Neuron (in vitro differentiated cells): ENCODE results near the gene GLE1.
"Not testable (repeated sequence)": the region's sequence is repeated elsewhere in the genome, so short reads cannot be mapped to it uniquely, and the experiment has no call there.

ENCODE experiments used
- H2AFZ ChIP-seq: one replicate; pipeline ENCODE4 v1.6.1; 2013; ENCODE audit warnings: low read depth, mild to moderate bottlenecking, inconsistent platforms, low read length, moderate library complexity
- H3K27me3 ChIP-seq: one replicate; pipeline ENCODE4 v1.6.1; 2013; ENCODE audit warnings: low read length; ENCODE audit not compliant: insufficient read depth
- H3K36me3 ChIP-seq: one replicate; pipeline ENCODE4 v1.6.1; 2013; ENCODE audit warnings: low read length; ENCODE audit not compliant: insufficient read depth
- H3K4me1 ChIP-seq: one replicate; pipeline ENCODE4 v1.6.1; 2013; ENCODE audit warnings: low read length; ENCODE audit not compliant: insufficient read depth
- H3K4me3 ChIP-seq: 2 replicates; pipeline ENCODE4 v1.5.1; 2013; ENCODE audit warnings: mild to moderate bottlenecking, low read length, moderate library complexity
- H3K9me3 ChIP-seq: one replicate; pipeline ENCODE4 v1.6.1; 2013; ENCODE audit warnings: low read length

GLE1 gene

DNA sequence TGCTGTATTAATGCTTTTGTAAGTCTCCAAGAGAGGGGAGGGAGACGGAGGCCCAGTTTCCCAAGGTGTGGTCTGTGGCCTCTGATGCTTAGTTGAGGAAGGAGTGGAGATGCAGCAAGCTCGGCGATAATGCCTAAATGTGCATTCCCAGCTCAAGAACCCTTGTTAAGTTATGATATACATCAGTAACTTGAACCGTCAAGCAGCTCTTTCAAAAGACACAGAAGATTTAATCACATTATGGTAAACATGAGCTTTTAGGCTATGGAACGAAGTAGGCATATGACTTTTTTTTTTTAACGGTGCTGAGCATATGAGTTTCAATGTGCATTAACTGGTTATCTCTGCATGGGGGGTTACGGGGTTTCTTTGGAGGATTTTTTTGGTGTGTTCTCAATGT is 22.3 kb upstream of the GLE1 start:
- Histone ChIP-seq H3K9me3 (no peaks in the 10 kb centered on the region), H3K36me3 (peaks cover 73% of the 10 kb centered on the region), H3K4me3 (no peak overlapping the region), H3K27me3 (no peaks in the 10 kb centered on the region), H3K4me1 (no peaks in the 10 kb centered on the region), H2AFZ (no peak overlapping the region)

DNA sequence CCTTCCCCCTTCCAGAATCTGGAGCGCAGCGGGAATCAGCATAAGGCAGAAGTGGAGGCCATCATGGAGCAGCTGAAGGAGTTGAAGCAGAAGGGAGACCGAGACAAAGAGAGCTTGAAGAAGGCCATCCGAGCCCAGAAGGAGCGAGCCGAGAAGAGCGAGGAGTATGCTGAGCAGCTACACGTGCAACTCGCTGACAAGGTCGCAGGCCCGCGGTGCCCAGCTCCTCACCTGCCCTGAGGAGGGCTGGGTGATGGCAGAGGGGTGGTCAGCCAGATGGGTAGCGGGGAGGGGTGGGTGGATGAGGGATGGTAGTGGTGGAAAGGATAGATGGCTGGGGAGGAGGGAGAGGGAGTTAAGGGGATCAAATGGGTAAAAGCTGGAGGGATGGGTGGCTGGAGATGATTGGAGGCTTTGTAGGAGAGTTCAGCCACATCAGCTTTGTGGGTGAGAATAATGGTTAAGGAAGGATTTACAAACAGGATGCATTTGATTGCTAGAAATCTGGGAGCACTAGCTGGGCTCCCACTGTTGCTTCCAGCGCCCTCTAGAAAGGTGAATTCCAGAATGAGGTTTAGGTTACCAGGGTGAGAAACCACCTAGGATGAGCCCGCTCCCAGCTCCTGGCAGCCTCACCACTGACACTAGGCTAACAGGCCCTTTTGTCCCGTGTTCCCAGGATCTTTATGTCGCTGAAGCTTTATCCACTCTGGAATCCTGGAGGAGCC is 19.7 kb upstream of the GLE1 start:
- Histone ChIP-seq H3K36me3 (peaks cover 83% of the 10 kb centered on the region), H3K9me3 (no peaks in the 10 kb centered on the region), H2AFZ (no peak overlapping the region)

DNA sequence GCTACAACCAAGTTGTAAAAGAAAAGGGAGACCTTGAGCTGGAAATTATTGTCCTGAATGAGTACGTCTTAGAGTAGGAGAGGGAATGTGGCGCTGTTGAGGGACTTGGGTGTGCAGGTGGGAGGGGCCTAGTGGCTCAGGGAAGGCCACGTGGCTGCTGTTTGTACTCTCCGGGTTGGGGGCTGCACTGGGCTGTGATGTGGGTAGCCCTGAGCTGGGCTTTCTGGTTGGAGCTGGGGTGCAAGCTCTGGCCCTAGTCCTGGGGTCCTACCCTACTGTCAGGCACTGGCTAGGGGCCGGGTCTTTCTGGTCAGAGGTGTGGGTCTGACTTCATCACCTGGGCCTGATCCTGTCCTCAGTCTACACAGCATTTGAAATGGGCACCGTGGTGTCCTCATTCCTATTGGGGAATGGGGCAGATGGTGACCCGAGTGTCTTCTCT is 19.1 kb upstream of the GLE1 start:
- no peaks in the 10 kb centered on the region for H3K9me3 ChIP-seq
- no peak overlapping the region for H2AFZ ChIP-seq
- H3K4me1 ChIP-seq, result no peaks in the 10 kb centered on the region
- H3K27me3 ChIP-seq, result no peaks in the 10 kb centered on the region
- H3K36me3 ChIP-seq, result peaks cover 81% of the 10 kb centered on the region
- no peak overlapping the region for H3K4me3 ChIP-seq

More for the DNA sequence above, 19.7 kb upstream of the GLE1 start:
- Histone ChIP-seq H3K4me1 (no peaks in the 10 kb centered on the region), H3K27me3 (no peaks in the 10 kb centered on the region), H3K4me3 (no peak overlapping the region)

DNA sequence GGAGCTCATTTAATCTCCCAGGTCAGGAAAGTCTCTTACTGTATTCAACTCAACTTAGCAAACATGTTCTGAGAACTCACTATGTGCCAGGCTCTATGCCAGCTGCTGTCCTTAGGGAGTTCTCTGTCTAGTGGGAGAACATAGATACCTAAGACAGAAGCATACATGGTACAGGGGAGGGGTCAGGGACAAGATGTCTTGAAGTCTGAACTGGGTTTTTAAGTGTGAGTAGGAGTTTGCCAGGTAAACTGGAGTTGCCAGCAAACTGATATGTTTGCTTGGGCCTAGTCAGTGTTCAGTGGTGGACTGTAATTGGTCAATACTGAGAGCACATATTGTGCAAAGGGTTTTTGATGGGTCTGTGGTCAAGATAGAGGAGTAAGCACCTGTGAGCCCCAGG is 18.3 kb upstream of the GLE1 start:
- H3K27me3 ChIP-seq, result no peaks in the 10 kb centered on the region
- no peaks in the 10 kb centered on the region for H3K4me1 ChIP-seq
- no peaks in the 10 kb centered on the region for H3K9me3 ChIP-seq
- H3K4me3 ChIP-seq, result no peak overlapping the region
- H2AFZ ChIP-seq, result no peak overlapping the region
- H3K36me3 ChIP-seq, result peaks cover 79% of the 10 kb centered on the region

DNA sequence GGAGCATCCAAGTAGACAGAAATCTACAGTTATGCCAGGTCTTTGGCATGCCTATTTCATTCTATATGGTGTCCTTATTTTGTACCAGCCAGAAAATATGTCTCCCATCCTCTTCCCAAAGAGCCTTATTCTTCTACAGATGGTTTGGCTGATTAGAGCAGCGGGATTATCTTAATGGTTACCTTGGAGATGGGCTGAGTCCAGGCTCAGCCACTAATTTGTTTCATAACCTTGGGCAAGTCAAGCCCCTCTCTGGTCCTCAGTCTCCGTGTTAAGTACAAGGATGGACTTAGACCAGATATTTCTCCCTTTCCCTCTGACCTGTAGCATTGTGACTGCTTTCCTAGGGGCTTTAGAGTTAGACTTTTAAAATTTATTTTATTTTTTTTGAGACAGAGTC is 11.1 kb upstream of the GLE1 start:
- no peaks in the 10 kb centered on the region for H3K27me3 ChIP-seq
- H3K4me3 ChIP-seq, result no peak overlapping the region
- H3K4me1 ChIP-seq, result no peaks in the 10 kb centered on the region
- H3K9me3 ChIP-seq, result no peaks in the 10 kb centered on the region
- H2AFZ ChIP-seq, result no peak overlapping the region
- peaks cover 75% of the 10 kb centered on the region for H3K36me3 ChIP-seq

DNA sequence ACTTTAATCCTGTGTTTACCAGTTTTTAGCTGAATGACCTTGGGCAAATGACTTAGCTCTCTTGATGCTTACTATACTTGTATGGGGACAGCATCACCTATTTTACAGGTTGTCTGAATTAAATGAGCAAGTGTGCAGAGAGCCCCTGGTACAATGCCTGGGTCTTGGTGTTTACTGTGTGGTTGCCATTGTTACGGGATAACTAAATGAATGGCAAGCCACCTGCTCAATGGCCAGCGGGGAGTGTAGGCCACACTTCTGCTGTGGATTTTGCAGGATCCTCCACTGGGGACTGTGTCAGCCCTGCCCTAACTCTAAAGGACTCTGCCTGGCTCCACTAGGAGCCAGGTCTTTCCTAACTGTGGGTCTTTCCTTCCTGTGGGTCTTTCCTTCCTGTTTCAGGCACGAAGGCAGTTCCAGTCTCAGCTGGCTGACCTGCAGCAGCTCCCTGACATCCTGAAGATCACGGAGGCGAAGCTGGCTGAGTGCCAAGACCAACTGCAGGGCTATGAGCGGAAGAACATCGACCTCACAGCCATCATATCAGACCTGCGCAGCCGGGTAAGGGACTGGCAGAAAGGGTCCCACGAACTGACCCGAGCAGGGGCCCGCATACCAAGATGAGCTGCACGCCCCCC is 10.3 kb upstream of the GLE1 start:
- Histone ChIP-seq H3K27me3 (no peaks in the 10 kb centered on the region), H3K9me3 (no peaks in the 10 kb centered on the region), H3K36me3 (peaks cover 76% of the 10 kb centered on the region), H3K4me3 (no peak overlapping the region), H3K4me1 (no peaks in the 10 kb centered on the region), H2AFZ (no peak overlapping the region)

DNA sequence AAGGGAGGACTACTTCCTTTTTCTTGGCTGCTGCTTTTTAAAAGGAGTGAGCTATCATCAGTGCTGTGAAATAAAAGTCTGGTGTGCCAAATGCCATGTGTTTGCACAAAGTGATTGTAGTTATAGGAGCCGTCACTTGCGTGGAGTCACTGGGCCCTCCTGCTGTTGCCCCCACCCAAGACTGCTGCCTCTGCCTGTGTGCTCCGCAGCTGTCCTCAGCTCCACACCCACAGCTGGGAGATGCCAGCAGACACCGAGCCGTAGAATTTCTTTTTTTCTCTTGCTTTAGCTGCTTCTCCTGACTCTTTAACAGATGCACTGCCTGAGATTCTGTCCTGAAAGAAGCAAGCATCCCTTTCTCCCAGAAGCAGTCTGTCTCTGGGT is 9.8 kb upstream of the GLE1 start:
- Histone ChIP-seq H2AFZ (no peak overlapping the region), H3K27me3 (no peaks in the 10 kb centered on the region), H3K36me3 (peaks cover 73% of the 10 kb centered on the region), H3K4me1 (no peaks in the 10 kb centered on the region), H3K4me3 (no peak overlapping the region), H3K9me3 (no peaks in the 10 kb centered on the region)

DNA sequence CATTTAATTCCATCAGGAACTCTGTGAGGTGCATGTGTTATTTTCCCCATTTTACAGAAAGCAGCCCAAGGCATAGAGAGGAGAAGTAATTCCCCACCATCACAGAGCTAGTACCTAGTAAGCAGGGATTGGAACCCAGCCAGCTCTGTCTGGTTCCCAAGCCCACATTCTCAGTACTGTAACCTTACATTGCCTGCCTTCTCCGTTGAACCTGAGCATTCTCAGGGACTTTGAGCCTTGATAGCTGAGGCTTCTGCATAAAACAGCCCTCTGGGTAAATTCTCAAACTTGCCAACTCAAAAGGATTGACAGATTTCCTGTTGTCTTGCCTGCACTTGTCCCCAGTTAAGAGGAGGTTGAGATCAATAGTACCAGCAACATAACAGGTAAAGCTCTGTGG is 9.2 kb upstream of the GLE1 start:
- Histone ChIP-seq H3K4me1 (no peaks in the 10 kb centered on the region), H3K36me3 (peaks cover 75% of the 10 kb centered on the region)

DNA sequence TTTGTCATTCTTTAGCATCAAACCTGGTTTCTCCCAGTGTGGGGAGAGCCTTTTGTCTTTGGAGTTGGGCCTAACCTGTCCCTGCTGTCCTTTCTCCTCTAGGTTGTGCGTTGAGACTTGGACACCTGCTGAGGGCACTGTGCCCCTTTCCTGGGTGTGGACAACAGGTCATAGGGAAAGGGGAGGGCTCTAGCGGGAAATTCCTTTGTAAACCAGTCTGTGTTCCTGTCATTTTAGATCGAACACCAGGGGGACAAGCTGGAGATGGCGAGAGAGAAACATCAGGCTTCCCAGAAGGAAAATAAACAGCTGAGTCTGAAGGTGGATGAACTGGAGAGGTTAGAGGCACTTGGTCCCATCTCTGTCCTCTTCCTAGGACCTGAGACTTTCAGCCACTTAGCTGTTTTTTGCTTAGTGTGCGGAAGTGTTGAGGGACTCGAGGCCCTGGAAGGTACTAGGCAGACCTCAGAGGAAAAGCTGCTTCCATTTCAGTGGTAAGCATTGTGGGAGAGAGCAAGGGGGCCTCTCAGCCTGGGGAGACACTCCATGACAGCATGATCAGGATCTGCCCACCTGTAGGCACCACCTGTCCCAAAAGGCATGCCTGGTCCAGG is 8.6 kb upstream of the GLE1 start:
- Histone ChIP-seq H3K9me3 (no peaks in the 10 kb centered on the region), H3K27me3 (no peaks in the 10 kb centered on the region), H2AFZ (no peak overlapping the region), H3K36me3 (peaks cover 79% of the 10 kb centered on the region), H3K4me1 (no peaks in the 10 kb centered on the region), H3K4me3 (no peak overlapping the region)

More for the DNA sequence above, 9.2 kb upstream of the GLE1 start:
- H3K27me3 ChIP-seq, result no peaks in the 10 kb centered on the region
- no peak overlapping the region for H3K4me3 ChIP-seq
- H3K9me3 ChIP-seq, result no peaks in the 10 kb centered on the region
- no peak overlapping the region for H2AFZ ChIP-seq

DNA sequence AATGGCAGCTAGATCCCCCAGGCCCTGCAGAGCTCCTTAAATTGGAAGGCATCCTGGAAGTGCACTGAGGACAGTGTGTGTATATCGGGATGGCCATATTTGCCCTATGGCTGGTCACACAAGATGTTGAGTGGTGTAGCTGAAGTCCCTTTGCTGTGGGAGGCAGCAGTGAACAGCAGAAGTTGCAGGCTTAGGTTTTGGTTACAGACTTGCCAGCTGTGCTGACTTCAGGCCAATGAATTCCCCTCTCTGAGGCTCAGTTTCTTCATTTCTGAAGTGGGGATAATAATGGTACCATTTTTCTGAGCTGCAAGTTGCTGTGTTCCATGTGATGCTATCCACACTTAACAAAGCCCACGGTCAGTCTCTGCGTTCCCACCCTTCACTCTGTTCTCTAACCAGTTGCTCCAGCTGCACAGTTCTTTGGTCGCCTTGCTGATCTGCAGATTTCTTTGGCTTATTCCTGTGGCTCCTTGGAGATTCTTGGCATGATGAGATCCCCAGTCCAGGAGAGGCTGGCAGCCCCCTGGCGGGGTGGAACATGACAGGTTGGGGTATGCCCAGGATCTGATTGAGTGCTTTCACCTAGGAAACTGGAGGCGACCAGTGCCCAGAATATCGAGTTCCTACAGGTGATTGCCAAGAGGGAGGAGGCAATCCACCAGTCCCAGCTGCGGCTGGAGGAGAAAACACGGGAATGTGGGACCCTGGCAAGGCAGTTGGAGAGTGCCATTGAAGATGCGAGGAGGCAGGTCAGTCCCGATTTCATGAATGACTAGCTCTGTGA is 6.5 kb upstream of the GLE1 start:
- Histone ChIP-seq H3K9me3 (no peaks in the 10 kb centered on the region), H3K36me3 (peaks cover 79% of the 10 kb centered on the region), H3K27me3 (no peaks in the 10 kb centered on the region), H3K4me3 (no peak overlapping the region), H3K4me1 (no peaks in the 10 kb centered on the region), H2AFZ (no peak overlapping the region)

DNA sequence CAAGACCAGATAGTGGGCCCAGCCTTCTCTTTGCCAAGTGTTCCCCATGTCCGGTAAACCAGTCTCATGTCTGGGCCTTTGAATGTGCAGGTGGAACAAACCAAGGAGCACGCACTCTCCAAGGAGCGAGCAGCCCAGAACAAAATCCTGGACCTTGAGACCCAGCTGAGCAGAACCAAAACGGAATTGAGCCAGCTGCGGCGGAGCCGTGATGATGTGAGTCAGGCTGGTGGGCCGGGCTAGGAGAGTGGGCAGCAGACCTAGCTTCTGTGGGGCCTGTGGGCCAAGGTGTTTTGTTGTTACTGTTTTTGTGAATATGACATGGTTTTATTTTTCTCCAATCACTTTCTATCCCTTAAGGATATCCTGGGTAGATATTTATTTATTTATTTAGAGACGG is 5.6 kb upstream of the GLE1 start:
- peaks cover under 1% of the 10 kb centered on the region for H3K4me1 ChIP-seq
- no peak overlapping the region for H3K4me3 ChIP-seq
- H3K9me3 ChIP-seq, result no peaks in the 10 kb centered on the region
- peaks cover 72% of the 10 kb centered on the region for H3K36me3 ChIP-seq
- no peak overlapping the region for H2AFZ ChIP-seq
- no peaks in the 10 kb centered on the region for H3K27me3 ChIP-seq

DNA sequence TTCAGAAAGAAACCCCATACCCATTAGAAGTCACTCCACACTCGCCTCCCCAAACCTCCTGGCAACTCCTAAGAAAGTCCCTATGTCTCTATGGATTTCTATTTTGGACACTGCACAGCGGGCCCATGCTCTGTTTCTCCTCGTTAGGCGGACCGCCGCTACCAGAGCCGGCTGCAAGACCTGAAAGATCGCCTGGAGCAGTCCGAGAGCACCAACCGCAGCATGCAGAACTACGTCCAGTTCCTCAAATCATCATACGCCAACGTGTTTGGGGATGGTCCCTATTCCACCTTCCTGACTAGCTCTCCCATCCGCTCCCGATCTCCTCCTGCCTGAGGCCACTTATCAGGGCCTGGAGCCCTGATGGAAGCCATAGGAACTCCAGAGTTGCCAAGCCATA is 4.6 kb upstream of the GLE1 start:
- no peaks in the 10 kb centered on the region for H3K9me3 ChIP-seq
- H3K36me3 ChIP-seq, result peaks cover 62% of the 10 kb centered on the region
- H3K4me3 ChIP-seq, result no peak overlapping the region

DNA sequence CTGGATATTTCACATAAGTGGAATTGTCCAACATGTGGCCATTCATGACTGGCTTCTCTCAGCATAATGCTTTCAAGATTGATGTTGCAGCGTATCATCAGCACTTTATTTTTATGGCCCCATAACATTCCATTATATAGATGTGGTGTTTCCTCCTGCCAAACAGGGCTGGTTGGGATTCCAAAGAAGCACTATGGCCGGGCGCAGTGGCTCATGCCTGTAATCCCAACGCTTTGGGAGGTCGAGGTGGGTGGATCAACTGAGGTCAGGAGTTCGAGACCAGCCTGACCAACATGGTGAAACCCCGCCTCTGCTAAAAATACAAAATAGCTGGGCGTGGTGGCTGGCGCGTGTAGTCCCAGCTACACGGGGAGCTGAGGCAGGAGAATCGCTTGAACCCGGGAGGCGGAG is 1.1 kb upstream of the GLE1 start:
- peaks cover 30% of the 10 kb centered on the region for H3K36me3 ChIP-seq
- H3K27me3 ChIP-seq, H3K4me3 ChIP-seq, H3K4me1 ChIP-seq, H2AFZ ChIP-seq, H3K9me3 ChIP-seq: not testable (repeated sequence)

More for the DNA sequence above, 4.6 kb upstream of the GLE1 start:
- H3K4me1 ChIP-seq, result peaks cover 2% of the 10 kb centered on the region
- H2AFZ ChIP-seq, result no peak overlapping the region
- H3K27me3 ChIP-seq, result no peaks in the 10 kb centered on the region
